ENCODE data around the gene SMIM41.

Gene SMIM41

GRCh38 chr12:52139579-52140062 is 60.1 kb downstream of the SMIM41 start:
- Mint-ChIP-seq H3K27me3 (peaks cover 31% of the 10 kb centered on the region), H3K36me3 (no peaks in the 10 kb centered on the region), H3K4me3 (no peak overlapping the region), H3K9me3 (no peaks in the 10 kb centered on the region), H3K27ac (no peak overlapping the region), H3K4me1 (no peaks in the 10 kb centered on the region)
- peak; percentile 68 for DNase-seq
- CTCF ChIA-PET = interaction anchor here (1.0 to 1.3 kb wide), 2 partner anchors 233 to 243 kb away, joined by 3 read pairs; no protein-coding TSS in a partner anchor

GRCh38 chr12:52141306-52141705 is 61.8 kb downstream of the SMIM41 start:
- no peaks in the 10 kb centered on the region for H3K4me1 Mint-ChIP-seq
- no peaks in the 10 kb centered on the region for H3K36me3 Mint-ChIP-seq
- CTCF ChIA-PET = interaction anchor here (0.7 to 0.9 kb wide), 2 partner anchors 25 to 738 kb away, joined by 3 read pairs; no protein-coding TSS in a partner anchor
- H3K4me3 Mint-ChIP-seq = no peak overlapping the region
- DNase-seq = no peak
- no peaks in the 10 kb centered on the region for H3K9me3 Mint-ChIP-seq
- H3K27ac Mint-ChIP-seq = no peak overlapping the region
- H3K27me3 Mint-ChIP-seq = peaks cover 28% of the 10 kb centered on the region

GRCh38 chr12:52141875-52142274 is 62.4 kb downstream of the SMIM41 start:
- DNase-seq = no peak
- no peaks in the 10 kb centered on the region for H3K9me3 Mint-ChIP-seq
- no peak overlapping the region for H3K27ac Mint-ChIP-seq
- peaks cover 25% of the 10 kb centered on the region for H3K27me3 Mint-ChIP-seq
- no peaks in the 10 kb centered on the region for H3K4me1 Mint-ChIP-seq
- H3K4me3 Mint-ChIP-seq = no peak overlapping the region
- CTCF ChIA-PET = interaction anchor here (1.5 kb wide), 1 partner anchor 21 kb away, joined by 3 read pairs; no protein-coding TSS in a partner anchor
- no peaks in the 10 kb centered on the region for H3K36me3 Mint-ChIP-seq

- no peak overlapping the region for H3K4me3 Mint-ChIP-seq
- H3K27ac Mint-ChIP-seq = no peak overlapping the region
- CTCF ChIA-PET = interaction anchor here (1.5 kb wide), 1 partner anchor 21 kb away, joined by 3 read pairs; no protein-coding TSS in a partner anchor
- DNase-seq = no peak
- no peaks in the 10 kb centered on the region for H3K36me3 Mint-ChIP-seq
- no peaks in the 10 kb centered on the region for H3K4me1 Mint-ChIP-seq
- peaks cover 21% of the 10 kb centered on the region for H3K27me3 Mint-ChIP-seq
- no peaks in the 10 kb centered on the region for H3K9me3 Mint-ChIP-seq
Measured at GRCh38 chr12:52142431-52142830, 62.9 kb downstream of the SMIM41 start.

GRCh38 chr12:52144512-52145227 is 65.2 kb downstream of the SMIM41 start:
- peaks cover 9% of the 10 kb centered on the region for H3K27me3 Mint-ChIP-seq

GRCh38 chr12:52145228-52146088 is 66.0 kb downstream of the SMIM41 start:
- H3K27me3 Mint-ChIP-seq = peaks cover 12% of the 10 kb centered on the region
- CTCF ChIA-PET = no interaction called here
- no peak overlapping the region for H3K4me3 Mint-ChIP-seq
- H3K27ac Mint-ChIP-seq = no peak overlapping the region
- no peaks in the 10 kb centered on the region for H3K9me3 Mint-ChIP-seq
- H3K4me1 Mint-ChIP-seq = no peaks in the 10 kb centered on the region
- H3K36me3 Mint-ChIP-seq = no peaks in the 10 kb centered on the region
- no peak for DNase-seq

More at GRCh38 chr12:52144512-52145227, 65.2 kb downstream of the SMIM41 start:
- Mint-ChIP-seq H3K4me3 (no peak overlapping the region), H3K4me1 (no peaks in the 10 kb centered on the region), H3K27ac (no peak overlapping the region), H3K9me3 (no peaks in the 10 kb centered on the region), H3K36me3 (no peaks in the 10 kb centered on the region)
- DNase-seq = no peak
- CTCF ChIA-PET = interaction anchor here (0.6 to 1.2 kb wide), 3 partner anchors 69 to 126 kb away, joined by 3 read pairs; no protein-coding TSS in a partner anchor

- H3K4me1 Mint-ChIP-seq = peaks cover 1% of the 10 kb centered on the region
- CTCF ChIA-PET = interaction anchor here (0.7 to 1.8 kb wide), 2 partner anchors 27 to 133 kb away, joined by 3 to 5 read pairs; no protein-coding TSS in a partner anchor
Measured at GRCh38 chr12:52146089-52146821, 66.8 kb downstream of the SMIM41 start.

GRCh38 chr12:52146822-52147366 is 67.4 kb downstream of the SMIM41 start:
- Mint-ChIP-seq H3K4me3 (no peak overlapping the region), H3K27ac (no peak overlapping the region), H3K36me3 (no peaks in the 10 kb centered on the region), H3K27me3 (peaks cover 14% of the 10 kb centered on the region), H3K9me3 (no peaks in the 10 kb centered on the region), H3K4me1 (peaks cover 8% of the 10 kb centered on the region)
- CTCF ChIA-PET = interaction anchor here (1.6 to 1.8 kb wide), 2 partner anchors 66 to 132 kb away, joined by 4 to 5 read pairs; no protein-coding TSS in a partner anchor
- no peak for DNase-seq

More at GRCh38 chr12:52146089-52146821, 66.8 kb downstream of the SMIM41 start:
- Mint-ChIP-seq H3K4me3 (no peak overlapping the region), H3K27me3 (peaks cover 16% of the 10 kb centered on the region), H3K27ac (no peak overlapping the region), H3K36me3 (no peaks in the 10 kb centered on the region), H3K9me3 (no peaks in the 10 kb centered on the region)
- DNase-seq = no peak

- CTCF ChIA-PET = interaction anchor here (1.6 to 1.8 kb wide), 2 partner anchors 66 to 132 kb away, joined by 4 to 5 read pairs; no protein-coding TSS in a partner anchor
- Mint-ChIP-seq H3K27ac (no peak overlapping the region), H3K9me3 (no peaks in the 10 kb centered on the region), H3K36me3 (no peaks in the 10 kb centered on the region), H3K4me3 (no peak overlapping the region), H3K27me3 (peaks cover 13% of the 10 kb centered on the region), H3K4me1 (peaks cover 9% of the 10 kb centered on the region)
- no peak for DNase-seq
Measured at GRCh38 chr12:52147367-52147963, 68.0 kb downstream of the SMIM41 start.

GRCh38 chr12:52147964-52148463 is 68.5 kb downstream of the SMIM41 start:
- Mint-ChIP-seq H3K4me1 (peaks cover 15% of the 10 kb centered on the region), H3K27ac (no peak overlapping the region), H3K27me3 (peaks cover 13% of the 10 kb centered on the region), H3K36me3 (no peaks in the 10 kb centered on the region), H3K4me3 (no peak overlapping the region), H3K9me3 (no peaks in the 10 kb centered on the region)
- CTCF ChIA-PET = interaction anchor here (1.6 to 1.8 kb wide), 2 partner anchors 65 to 131 kb away, joined by 4 to 5 read pairs; no protein-coding TSS in a partner anchor
- DNase-seq = no peak

GRCh38 chr12:52148464-52149181 is 69.1 kb downstream of the SMIM41 start:
- Mint-ChIP-seq H3K36me3 (no peaks in the 10 kb centered on the region), H3K9me3 (no peaks in the 10 kb centered on the region), H3K27me3 (peaks cover 13% of the 10 kb centered on the region), H3K27ac (no peak overlapping the region), H3K4me1 (peaks cover 19% of the 10 kb centered on the region), H3K4me3 (no peak overlapping the region)
- DNase-seq = no peak
- CTCF ChIA-PET = interaction anchor here (1.1 to 1.8 kb wide), 4 partner anchors 9 to 176 kb away, joined by 3 to 5 read pairs (median 4); no protein-coding TSS in a partner anchor

GRCh38 chr12:52149182-52149641 is 69.7 kb downstream of the SMIM41 start:
- H3K36me3 Mint-ChIP-seq = no peaks in the 10 kb centered on the region
- peaks cover 13% of the 10 kb centered on the region for H3K27me3 Mint-ChIP-seq
- no peak overlapping the region for H3K27ac Mint-ChIP-seq
- H3K4me1 Mint-ChIP-seq = peaks cover 23% of the 10 kb centered on the region
- CTCF ChIA-PET = interaction anchor here (1.1 to 1.6 kb wide), 2 partner anchors 9 to 176 kb away, joined by 3 to 4 read pairs; no protein-coding TSS in a partner anchor
- H3K4me3 Mint-ChIP-seq = no peak overlapping the region
- no peak for DNase-seq
- no peaks in the 10 kb centered on the region for H3K9me3 Mint-ChIP-seq

Measured in activated naive CD4-positive, alpha-beta T cell treated with anti-CD3 and anti-CD28 coated beads, Interleukin-2, amount 10 ng/mL, durations not matched to agents 7 days and 5 days (primary cell).